HG03108 (cell line): ENCODE measurements around the gene AKAP3.

Experiments used
- ATAC-seq: cut with Tn5 transposase; IDR thresholded peaks from one replicate; pipeline ENCODE4 v1.9.1; 2021; ENCODE audit warnings: moderate library complexity; ENCODE audit not compliant: unreplicated experiment

AKAP3 gene

DNA sequence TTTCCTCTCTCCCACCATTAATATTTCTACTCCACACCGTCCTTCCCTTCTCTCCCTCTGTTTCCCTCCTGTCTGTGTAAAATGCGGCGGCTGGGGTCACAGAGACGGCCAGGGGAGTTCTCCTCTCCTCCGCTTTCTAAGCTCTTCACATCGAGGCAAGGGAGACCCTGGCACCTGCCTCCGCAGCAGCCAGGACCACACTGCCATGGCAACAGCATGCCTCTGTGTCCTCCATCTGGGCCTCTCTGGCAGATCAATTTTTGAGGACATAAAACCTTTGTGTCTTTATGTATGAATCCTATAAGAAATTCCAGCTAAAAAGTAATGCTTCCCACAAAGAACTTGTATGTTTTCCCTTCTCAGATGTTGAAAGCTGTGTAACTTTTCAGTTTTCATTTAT is 45.4 kb downstream of the AKAP3 start:
- no peak for ATAC-seq

DNA sequence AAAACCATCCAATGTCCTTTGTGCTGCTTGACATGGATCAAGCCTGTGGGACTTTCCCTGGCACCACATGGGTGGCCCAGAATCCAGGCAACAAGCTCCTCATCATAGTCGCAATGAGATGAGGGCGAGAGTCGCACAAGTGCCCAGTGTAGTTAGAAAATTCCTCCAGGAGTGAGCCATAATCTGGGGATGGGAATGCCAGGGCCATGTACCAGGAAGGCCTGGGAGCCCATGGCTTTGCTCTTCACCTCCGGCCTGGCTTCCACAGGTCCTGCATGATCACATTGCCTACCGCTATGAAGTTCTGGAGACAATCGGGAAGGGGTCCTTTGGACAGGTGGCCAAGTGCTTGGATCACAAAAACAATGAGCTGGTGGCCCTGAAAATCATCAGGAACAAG is 53.0 kb downstream of the AKAP3 start:
- no peak for ATAC-seq

DNA sequence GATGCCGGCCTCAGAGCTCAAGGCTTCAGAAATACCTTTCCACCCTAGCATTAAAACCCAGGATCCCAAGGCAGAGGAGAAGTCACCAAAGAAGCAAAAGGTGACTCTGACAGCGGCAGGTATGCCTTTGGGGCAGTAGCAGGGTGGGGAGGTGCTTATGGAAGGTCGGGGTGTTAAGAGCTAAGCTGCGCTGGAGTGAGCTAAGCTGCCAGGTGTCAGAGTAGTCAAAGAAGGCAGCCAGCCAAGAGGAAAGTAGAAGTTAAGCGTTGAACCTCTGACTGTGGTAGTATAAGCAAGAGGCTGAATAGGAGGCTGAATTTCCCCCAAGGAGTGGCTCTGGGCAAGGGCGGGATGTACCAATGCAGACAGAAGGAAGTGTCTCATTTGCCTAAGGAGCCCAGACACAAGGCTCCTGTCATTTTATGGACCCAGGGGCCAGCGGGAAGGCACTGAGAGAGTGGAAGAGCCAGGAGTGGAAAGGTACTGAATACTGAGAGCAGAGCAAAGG is 57.6 kb downstream of the AKAP3 start:
- ATAC-seq: no peak

DNA sequence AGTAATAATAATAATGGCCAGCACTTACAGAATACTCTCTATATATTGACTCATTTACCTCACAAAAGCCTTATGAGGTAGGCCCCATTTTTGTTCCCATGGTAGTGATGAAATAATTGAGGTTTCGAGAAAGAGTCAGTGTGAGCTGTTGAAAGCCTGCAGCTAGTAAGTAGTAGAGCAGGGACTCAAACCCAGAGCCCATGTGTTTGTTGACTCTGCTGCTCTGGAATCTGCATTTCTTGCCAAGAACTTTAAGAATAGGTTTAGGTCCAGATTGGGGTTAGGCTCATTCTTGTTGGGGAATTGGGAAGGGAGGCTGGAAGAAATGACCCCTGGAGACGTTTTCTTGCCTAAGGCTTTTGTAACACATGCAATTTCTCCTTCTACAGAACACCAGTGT is 58.9 kb downstream of the AKAP3 start:
- no peak for ATAC-seq

DNA sequence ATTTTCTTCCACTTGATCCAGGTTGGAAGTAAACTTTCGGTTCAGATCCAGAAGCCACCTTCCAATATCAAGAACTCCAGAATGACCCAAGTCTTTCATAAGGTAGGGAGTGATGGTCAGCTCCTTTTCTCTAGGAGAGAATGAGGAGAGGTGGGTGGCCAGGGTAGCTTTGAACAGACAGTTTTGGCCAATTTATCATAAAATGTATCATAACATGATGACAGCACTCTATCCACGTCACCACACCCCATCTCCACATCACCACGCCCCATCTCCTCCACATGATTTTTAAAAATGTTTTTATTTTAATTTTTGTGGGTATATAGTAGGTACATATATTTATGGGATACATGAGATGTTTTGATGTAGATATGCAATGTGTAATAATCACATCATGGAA is 59.9 kb downstream of the AKAP3 start:
- ATAC-seq: no peak

GRCh38 chr12:4587108-4587507 is 61.7 kb downstream of the AKAP3 start:
- no peak for ATAC-seq

GRCh38 chr12:4586500-4586899 is 62.4 kb downstream of the AKAP3 start:
- ATAC-seq: no peak

DNA sequence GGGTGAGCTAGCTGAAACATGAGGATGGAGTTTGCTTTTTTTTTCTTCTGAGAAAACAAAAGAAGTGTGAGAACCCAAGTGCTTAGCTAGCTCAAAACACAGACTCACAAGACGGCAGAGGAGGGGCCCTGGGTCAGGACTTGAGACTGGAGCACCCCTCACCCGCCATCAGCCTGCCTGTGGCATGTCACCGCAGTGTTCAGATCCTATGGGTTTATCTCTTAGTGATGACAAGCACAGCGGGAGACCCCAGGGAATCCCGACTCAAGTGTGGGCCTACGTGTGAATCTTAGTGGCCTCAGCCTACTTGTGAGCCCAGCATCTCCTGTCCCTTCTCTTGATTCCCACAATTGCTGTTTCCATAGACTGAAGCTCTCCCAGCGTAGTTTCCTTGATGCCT is 64.0 kb downstream of the AKAP3 start:
- ATAC-seq: no peak

- ATAC-seq: no peak
Measured at GRCh38 chr12:4584281-4584680, 64.6 kb downstream of the AKAP3 start.

DNA sequence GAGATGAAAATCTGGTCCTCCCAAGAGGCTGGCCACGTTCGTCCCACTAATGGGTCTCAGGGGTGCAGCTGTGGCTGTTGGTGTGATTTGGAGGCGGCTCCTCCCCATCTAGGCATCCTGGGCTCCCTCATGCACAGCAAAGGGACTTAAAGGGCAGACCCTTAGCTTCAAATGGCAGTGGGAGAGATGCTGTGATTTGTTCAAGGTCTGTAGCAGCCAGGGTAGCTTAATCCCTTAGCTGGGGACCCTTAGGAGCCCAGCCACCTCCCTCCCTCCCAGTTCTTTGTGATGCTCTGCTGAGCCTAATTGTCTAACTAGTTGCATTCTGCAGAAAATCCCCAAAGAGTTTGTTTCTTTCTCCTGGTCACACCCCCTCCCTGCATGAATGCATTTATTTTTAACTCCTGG is 68.6 kb downstream of the AKAP3 start:
- no peak for ATAC-seq

DNA sequence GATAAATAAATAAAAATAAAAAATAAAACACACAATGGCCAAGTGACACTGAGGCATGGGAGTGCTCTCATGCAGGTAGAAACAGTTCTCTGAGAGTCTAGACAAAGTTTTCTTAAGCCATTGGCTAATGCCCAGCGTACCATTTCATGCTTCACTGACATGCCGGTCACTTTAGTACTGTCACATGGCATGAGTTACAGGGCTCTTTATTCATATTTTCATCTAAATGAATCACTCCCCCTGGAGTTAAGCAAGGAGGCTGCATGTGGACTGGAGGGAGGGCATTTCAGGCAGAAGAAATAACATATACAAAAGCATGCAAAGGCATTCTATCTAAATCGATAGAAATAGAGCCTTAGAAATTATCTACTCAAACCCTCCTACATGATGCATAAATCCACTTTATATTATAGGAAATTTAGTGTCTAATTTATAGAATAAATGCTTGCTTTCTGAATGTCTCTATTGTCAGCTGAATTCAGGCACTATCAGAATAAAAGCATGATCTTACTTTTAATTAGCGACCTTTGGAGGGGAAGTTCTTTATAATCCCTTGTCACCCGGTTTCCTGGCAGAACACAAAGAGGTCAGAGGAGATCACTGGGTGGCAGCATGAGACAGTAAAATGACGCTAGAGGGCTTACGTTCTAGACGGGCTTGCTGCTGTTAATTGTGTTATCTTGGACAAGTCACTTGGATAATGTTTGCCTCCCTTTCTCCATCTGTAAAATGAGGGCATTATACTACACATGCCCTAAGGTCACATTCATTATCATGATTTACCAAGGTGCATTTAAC is 69.3 kb downstream of the AKAP3 start:
- ATAC-seq: no peak

- no peak for ATAC-seq
Measured at GRCh38 chr12:4572680-4573079, 76.2 kb downstream of the AKAP3 start.

- no peak for ATAC-seq
Measured at GRCh38 chr12:4569261-4569660, 79.6 kb downstream of the AKAP3 start.

GRCh38 chr12:4567073-4567881 is 81.6 kb downstream of the AKAP3 start:
- no peak for ATAC-seq

- no peak for ATAC-seq
Measured at GRCh38 chr12:4566474-4566873, 82.4 kb downstream of the AKAP3 start.
